Measurements from ENCODE around the gene DLEC1.

DNA sequence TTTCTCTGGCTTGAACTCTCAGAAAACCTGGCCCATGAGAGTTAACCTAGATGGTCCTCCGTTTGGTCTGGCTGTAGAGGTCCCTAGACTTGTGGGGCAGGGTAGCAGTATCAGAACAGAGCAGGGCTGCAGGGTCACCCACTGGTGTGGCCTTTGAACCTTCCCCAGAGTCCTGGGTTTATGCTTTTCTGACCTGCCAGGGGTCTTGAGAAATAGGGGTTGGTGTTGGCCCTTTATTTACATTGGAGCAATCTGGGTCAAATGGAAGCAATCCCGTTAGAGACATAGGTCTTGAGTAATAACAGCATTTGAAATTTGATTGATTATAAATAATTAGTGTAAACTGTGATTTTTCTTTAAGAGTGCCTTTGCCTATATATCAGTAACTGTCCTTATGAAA lies 23.8 kb downstream of the DLEC1 start:
- TF ChIP-seq CTCF (IDR thresholded peaks at IDR 0.05) (no peak), POLR2AphosphoS5 (IDR thresholded peaks at IDR 0.05) (no peak), POLR2A (IDR thresholded peaks at IDR 0.05) (no peak)

All from suprapubic skin (tissue), 4 donors.